ENCODE data around the gene INSYN2A.

Gene INSYN2A

DNA sequence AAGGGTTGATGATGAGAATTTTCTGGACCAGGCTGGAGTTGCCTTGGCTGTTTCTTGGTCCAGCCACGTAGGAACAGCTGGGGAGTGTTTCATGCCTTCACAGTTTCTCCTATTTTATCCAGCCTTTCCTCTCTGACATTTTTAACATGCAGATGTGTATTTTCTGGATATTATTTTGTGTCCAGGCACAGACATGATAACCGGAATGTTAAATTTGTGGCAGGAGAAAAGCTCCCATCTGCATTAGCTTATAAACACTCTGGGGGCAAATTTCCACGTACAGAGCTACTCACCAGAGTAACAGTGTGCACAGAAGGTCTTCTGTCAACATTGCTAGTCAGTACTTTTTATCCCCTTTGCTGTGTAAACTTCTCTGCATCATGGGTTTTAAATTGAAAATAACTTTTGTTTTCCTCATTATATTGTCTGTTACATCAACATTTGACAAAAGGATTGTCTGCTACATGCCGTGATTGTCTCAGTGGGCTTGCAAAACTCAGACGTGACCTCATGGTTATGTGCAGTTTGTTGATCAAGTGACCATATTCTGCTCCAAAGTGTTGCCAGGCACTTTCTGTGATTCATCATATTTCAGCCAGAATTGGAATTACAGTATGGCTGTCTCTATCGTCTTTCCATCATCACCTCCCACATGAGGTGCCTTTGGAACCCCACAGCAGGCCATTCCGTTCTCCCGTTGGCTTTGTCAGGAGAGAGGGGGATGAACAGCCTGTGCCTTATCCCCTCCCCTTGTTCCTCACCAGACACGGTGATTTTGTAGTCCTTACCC is 41.4 kb downstream of the INSYN2A start:
- no peak overlapping the region for H3K4me3 ChIP-seq (ENCODE audit: low read depth, low read length)

- no peak overlapping the region for H3K4me3 ChIP-seq (ENCODE audit: low read depth, low read length)
Measured at GRCh38 chr10:127153181-127153580, 43.2 kb downstream of the INSYN2A start.

DNA sequence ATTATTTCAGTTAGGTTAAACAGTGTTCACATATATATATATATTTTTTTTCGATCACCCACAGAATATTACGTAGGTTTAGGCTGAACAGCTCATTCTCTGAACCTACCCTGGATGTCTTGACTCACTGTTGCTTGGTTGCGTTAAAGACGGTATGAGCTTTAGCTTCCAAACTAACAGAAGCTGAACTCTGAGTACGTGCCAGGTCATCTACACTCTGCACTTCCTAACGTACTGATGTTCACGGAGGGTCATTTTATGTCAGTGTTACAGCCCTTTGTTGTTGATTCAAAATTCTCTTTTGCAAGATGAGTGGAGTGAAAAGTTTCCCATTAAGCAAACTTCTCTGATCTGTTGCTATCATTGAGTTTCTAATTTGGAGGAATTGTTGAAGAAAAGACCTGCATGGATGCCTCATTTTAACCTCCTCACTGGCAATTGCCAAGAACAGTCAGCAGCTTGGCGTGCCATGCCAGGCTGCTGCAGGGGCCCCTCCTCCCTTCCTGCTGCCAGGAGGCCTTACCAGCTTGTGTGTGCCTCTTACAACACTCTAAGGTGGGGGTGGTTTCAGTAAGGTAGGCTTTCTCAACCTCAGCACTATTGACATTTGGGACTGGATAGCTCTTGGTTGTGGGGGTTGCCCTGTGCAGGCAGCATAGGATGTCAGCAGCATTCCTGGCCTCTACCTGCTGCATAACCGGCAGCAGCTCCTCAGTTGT is 44.3 kb downstream of the INSYN2A start:
- no peak overlapping the region for H3K4me3 ChIP-seq (ENCODE audit: low read depth, low read length)

DNA sequence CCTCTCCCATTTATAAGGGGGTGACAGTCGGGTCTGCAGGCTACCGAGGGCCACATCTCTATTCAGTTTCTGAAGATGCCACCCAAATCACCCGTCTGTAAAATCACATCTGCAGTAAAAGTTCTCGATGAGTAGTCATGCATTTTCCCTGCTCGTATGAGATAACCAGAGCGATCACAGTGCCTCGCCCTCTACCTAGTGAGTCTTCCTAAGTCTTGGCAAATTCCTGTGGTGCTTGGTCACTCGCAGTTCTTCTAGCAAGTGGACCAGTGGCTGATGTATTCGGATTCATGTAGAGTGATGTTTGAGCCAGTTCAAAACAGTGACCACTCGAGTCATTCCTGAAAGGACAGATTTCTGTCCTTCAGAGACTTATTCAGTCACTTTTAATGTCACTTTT is 44.9 kb downstream of the INSYN2A start:
- no peak overlapping the region for H3K4me3 ChIP-seq (ENCODE audit: low read depth, low read length)

GRCh38 chr10:127150136-127150535 is 46.3 kb downstream of the INSYN2A start:
- no peak overlapping the region for H3K4me3 ChIP-seq (ENCODE audit: low read depth, low read length)

DNA sequence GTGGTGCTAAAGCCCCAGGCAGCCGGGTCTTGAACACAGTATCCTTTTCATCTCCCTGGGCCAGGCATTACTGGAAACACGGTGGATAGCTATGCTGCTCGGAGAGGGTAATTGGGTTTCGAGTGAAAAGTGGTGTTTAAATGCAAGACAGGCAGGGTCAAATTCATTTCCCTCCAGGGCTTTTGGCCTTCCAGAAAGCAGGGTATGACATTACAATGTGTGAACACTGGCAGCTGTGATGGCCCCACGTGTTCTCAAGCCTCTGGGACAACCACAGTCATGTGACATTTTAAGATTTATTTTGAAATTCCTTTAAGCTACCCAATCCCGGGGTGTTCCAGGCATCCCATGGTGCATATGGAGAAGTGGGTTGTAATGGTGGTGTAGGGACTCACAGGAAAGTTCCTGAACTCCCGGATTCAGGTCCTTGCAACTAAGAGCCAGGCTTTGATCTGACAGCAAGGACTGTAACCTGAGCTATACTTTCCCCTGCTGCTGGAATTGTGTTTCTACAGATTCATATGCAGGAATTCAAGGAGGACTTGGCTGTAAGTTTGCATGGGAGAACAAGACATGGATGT is 46.8 kb downstream of the INSYN2A start:
- no peak overlapping the region for H3K4me3 ChIP-seq (ENCODE audit: low read depth, low read length)

DNA sequence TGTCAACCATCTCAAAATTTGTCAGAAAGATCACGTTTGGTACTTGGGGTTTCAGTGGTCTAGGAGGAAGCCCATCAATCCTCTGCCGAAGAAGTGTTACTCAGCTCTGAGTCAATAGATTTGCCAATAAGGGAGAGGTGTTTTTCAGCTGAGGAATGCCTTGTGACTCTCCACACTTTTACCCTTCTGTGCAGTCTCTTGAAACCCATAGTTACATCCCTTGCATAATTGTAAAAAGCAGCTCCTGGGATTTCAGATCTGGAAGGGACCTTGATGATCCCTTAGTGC is 47.5 kb downstream of the INSYN2A start:
- no peak overlapping the region for H3K4me3 ChIP-seq (ENCODE audit: low read depth, low read length)

- H3K4me3 ChIP-seq (ENCODE audit: low read depth, low read length): no peak overlapping the region
Measured at GRCh38 chr10:127148066-127148932, 48.1 kb downstream of the INSYN2A start.

- no peak overlapping the region for H3K4me3 ChIP-seq (ENCODE audit: low read depth, low read length)
Measured at GRCh38 chr10:127146661-127147060, 49.7 kb downstream of the INSYN2A start.
